CD4-positive, alpha-beta T cell (primary cell): ENCODE results near the gene ONECUT3. TPM values are rescaled to one million over a fixed set of nuclear protein-coding genes. Genes with fewer than 3 reads are reported as not detected.

Experiments used
- ATAC-seq: fragments of 200-7000 bp; cut with Tn5 transposase; one replicate; pipeline ENCODE4 v1.10.0; 2022; ENCODE audit warnings: mild to moderate bottlenecking; ENCODE audit not compliant: poor library complexity
- CTCF ChIA-PET: fragments of 350-600 bp; sonication (Branson Sonifier 250); formaldehyde crosslinking; loops from one replicate; lab custom pipeline; 2021; ENCODE audit warnings: antibody characterized with exemption, inconsistent platforms; lab: Charles Lee
- POLR2A ChIA-PET: fragments of 350-600 bp; sonication (Branson Sonifier 250); formaldehyde crosslinking; loops from one replicate; lab custom pipeline; 2021; ENCODE audit warnings: antibody characterized with exemption, inconsistent platforms; lab: Charles Lee
- DNase-seq, 14 experiments: peaks; one replicate each; pipeline ENCODE4 v3.0.0-alpha.2; 2013 to 2020; ENCODE audit warnings: mixed read lengths in 2 of 14
- H3K27ac ChIP-seq, 2 donors: one replicate each; pipeline versions ENCODE4 v1.5.1 to v1.7.0; 2013; ENCODE audit warnings: low read length in 2 of 2, low read depth in 1 of 2, mild to moderate bottlenecking in 1 of 2
- H3K27me3 ChIP-seq, 2 experiments: 1 replicate in 1 of 2; 2 replicates in 1 of 2; pipeline versions ENCODE4 v1.6.1 to v1.7.0; 2013; ENCODE audit warnings: low read length in 2 of 2, control low read depth in 1 of 2, mild to moderate bottlenecking in 1 of 2, moderate library complexity in 1 of 2; ENCODE audit not compliant: insufficient read depth in 2 of 2, control insufficient read depth in 1 of 2
- H3K36me3 ChIP-seq: one replicate; pipeline ENCODE4 v1.6.1; 2013; ENCODE audit warnings: low read length, control low read depth; ENCODE audit not compliant: insufficient read depth
- H3K4me1 ChIP-seq: one replicate; pipeline ENCODE4 v1.6.1; 2013; ENCODE audit warnings: low read length, control low read depth; ENCODE audit not compliant: insufficient read depth
- H3K4me3 ChIP-seq: one replicate; pipeline ENCODE4 v1.5.1; 2013; ENCODE audit warnings: mild to moderate bottlenecking, low read length, moderate library complexity
- H3K9me3 ChIP-seq, 2 experiments: 1 replicate in 1 of 2; 2 replicates in 1 of 2; pipeline versions ENCODE4 v1.6.1 to v1.7.0; 2013; ENCODE audit warnings: low read length in 2 of 2, mild to moderate bottlenecking in 2 of 2, control low read depth in 1 of 2, moderate library complexity in 1 of 2; ENCODE audit not compliant: control insufficient read depth in 1 of 2, insufficient read depth in 1 of 2
- H3K27ac Mint-ChIP-seq: one replicate; pipeline ENCODE4 v1.8.0; 2020; ENCODE audit warnings: mixed read lengths
- H3K27me3 Mint-ChIP-seq: one replicate; pipeline ENCODE4 v1.8.0; 2021; ENCODE audit warnings: mixed read lengths
- H3K36me3 Mint-ChIP-seq: one replicate; pipeline ENCODE4 v1.8.0; 2021; ENCODE audit warnings: low read depth, mixed read lengths
- H3K4me1 Mint-ChIP-seq: one replicate; pipeline ENCODE4 v1.8.0; 2021; ENCODE audit warnings: low read depth, mixed read lengths
- H3K4me3 Mint-ChIP-seq: one replicate; pipeline ENCODE4 v1.8.0; 2020; ENCODE audit warnings: mild to moderate bottlenecking, mixed read lengths
- H3K9me3 Mint-ChIP-seq: one replicate; pipeline ENCODE4 v1.8.0; 2020; ENCODE audit warnings: mixed read lengths
- intact Hi-C, 2 experiments: fragments of 100-400 bp; cut with DNase I in 1 of 2; cut with micrococcal nuclease in 1 of 2; formaldehyde crosslinking; loops; one replicate each; pipeline versions ENCODE4 v1.15.1 to v1.9.0; 2023 to 2025; cut with DNase I, micrococcal nuclease
- total RNA-seq, 174 experiments: library from RNA in 2 of 174; stranded (reverse) in 2 of 174; gene quantifications; one replicate each; pipeline ENCODE4 v1.2.3 and lab custom pipeline; 2021 to 2026
- TF ChIP-seq, protein P1 (sequence below): fragments of 200-600 bp; IDR thresholded peaks from one replicate; pipeline ENCODE4 v1.8.0; 2022; ENCODE audit warnings: antibody characterized with exemption, mild to moderate bottlenecking

The ONECUT3 gene
- total RNA-seq, 2 experiments from 2014 or later: not detected

DNA sequence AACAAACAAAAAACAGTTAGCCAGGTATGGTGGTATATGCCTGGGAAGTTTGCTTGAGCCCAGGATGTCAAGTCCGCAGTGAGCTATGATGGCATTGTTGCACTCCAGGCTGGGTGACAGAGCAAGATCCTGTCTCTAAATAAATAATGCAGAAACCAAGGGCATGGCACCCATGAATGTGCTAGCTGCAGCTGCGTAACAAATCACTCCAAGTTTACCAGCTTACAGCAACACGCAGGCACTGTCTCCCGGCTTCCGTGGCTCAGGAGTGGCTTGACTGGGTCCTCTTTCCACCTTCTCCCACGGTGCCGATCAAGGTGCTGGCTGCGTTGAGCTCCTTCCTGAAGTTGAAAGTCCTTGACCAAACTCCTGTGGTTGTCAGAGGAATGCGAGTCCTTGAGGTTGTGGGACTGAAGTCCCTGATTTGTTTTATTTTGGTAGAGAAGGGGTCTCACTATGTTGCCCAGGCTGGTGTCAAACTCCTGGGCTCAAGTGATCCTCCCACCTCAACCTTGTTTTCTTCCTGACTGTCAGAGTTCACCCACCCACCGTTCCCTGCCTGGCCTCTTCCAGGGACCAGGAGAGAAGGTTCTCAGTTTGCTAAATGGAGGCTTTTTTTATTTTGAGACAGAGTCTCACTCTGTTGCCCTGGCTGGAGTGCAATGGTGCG lies 13.2 kb upstream of the ONECUT3 start:
- no peaks in the 10 kb centered on the region for H3K4me1 Mint-ChIP-seq
- Histone ChIP-seq H3K27me3 (peaks cover 24% of the 10 kb centered on the region in 2 experiments), H3K9me3 (peaks cover 0 to 37% of the 10 kb centered on the region in 2 experiments), H3K36me3 (no peaks in the 10 kb centered on the region), H3K27ac (no peak overlapping the region), H3K4me3 (no peak overlapping the region), H3K4me1 (no peaks in the 10 kb centered on the region)
- no peak for DNase-seq
- H3K27ac Mint-ChIP-seq: no peak overlapping the region
- intact Hi-C loops: no loop called here
- CTCF ChIA-PET: no interaction called here
- no peaks in the 10 kb centered on the region for H3K36me3 Mint-ChIP-seq
- POLR2A ChIA-PET: no interaction called here
- H3K4me3 Mint-ChIP-seq: no peak overlapping the region
- TF ChIP-seq, protein P1, sequence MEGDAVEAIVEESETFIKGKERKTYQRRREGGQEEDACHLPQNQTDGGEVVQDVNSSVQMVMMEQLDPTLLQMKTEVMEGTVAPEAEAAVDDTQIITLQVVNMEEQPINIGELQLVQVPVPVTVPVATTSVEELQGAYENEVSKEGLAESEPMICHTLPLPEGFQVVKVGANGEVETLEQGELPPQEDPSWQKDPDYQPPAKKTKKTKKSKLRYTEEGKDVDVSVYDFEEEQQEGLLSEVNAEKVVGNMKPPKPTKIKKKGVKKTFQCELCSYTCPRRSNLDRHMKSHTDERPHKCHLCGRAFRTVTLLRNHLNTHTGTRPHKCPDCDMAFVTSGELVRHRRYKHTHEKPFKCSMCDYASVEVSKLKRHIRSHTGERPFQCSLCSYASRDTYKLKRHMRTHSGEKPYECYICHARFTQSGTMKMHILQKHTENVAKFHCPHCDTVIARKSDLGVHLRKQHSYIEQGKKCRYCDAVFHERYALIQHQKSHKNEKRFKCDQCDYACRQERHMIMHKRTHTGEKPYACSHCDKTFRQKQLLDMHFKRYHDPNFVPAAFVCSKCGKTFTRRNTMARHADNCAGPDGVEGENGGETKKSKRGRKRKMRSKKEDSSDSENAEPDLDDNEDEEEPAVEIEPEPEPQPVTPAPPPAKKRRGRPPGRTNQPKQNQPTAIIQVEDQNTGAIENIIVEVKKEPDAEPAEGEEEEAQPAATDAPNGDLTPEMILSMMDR: no peak
- no peak for ATAC-seq
- H3K9me3 Mint-ChIP-seq: peaks cover 2% of the 10 kb centered on the region
- peaks cover 54% of the 10 kb centered on the region for H3K27me3 Mint-ChIP-seq

DNA sequence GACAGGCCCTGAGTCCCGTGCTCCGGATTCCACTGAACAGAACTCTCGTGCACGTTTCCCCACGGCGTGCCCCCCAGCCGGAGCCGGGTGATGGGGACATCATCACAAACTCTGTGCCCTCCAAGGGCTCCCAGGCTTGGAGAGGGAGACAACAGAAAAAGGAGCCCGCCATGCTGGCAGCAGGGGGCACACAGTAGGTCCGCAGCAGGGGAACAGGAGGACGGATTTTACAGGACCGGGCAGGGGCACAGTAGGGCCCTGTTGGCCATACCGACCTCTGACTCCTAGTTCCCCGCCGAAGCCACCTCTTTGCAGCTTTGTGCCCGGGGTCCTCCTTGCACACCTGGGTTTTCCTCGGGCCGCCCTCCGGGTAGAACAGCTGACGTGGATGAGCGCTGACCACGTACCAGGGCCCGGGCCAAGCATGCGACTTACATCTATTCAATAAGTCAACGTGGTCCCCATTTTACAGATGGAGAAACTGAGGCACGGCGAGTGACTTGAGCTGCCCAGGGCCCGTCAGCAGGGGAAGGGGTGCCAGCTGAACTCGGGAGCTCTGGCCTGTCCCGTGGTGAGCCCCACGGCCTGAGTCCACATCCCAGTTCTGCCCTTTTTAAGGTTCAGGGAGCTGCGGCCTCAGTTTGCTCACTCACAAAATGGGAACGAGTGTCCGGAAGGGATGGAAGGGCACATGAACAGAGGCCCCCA lies 10.2 kb upstream of the ONECUT3 start:
- H3K27me3 ChIP-seq: peaks cover 35 to 38% of the 10 kb centered on the region in 2 experiments
- no peak overlapping the region for H3K4me3 Mint-ChIP-seq

DNA sequence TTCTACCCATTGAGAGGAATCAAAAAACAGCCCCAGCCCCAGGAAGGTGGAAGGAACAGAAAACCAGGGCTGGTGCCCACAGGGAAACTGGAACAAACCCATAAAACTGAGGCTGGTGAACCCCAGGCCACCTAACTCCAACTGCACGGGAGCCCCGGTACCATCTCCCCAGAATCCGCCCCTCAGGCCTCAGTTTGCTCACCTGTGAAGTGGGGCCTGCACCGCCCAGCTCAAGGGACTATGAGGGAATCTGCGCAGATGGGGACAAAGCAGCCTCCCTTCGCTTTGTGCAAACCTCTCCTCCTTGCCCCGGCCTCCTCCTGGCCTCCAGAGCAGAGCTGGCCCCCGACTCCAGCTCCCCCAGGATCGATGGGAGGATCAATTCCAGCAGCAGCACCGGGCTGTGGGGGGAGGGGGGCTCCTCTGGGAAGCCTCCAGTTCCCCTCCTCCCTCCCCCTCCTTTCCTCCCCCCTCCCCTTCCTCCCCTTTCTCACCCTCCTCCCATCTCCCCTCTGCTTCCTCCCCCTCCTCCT lies 9.1 kb upstream of the ONECUT3 start:
- Mint-ChIP-seq H3K27ac (no peak overlapping the region), H3K36me3 (no peaks in the 10 kb centered on the region), H3K4me1 (peaks cover 5% of the 10 kb centered on the region), H3K9me3 (peaks cover 2% of the 10 kb centered on the region), H3K4me3 (no peak overlapping the region), H3K27me3 (peaks cover 57% of the 10 kb centered on the region)
- Histone ChIP-seq H3K4me3 (no peak overlapping the region), H3K27me3 (peaks cover 45 to 49% of the 10 kb centered on the region in 2 experiments), H3K36me3 (no peaks in the 10 kb centered on the region), H3K27ac (no peak overlapping the region), H3K9me3 (peaks cover 0 to 54% of the 10 kb centered on the region in 2 experiments), H3K4me1 (peaks cover 24% of the 10 kb centered on the region)
- ChIA-PET POLR2A (no interaction called here), CTCF (no interaction called here)
- TF ChIP-seq, protein P1: no peak
- ATAC-seq (no peak), DNase-seq (no peak)
- intact Hi-C loops: no loop called here

More for the DNA sequence above, 10.2 kb upstream of the ONECUT3 start:
- DNase-seq (no peak), ATAC-seq (no peak)
- H3K9me3 Mint-ChIP-seq: peaks cover 2% of the 10 kb centered on the region
- TF ChIP-seq, protein P1: no peak
- H3K9me3 ChIP-seq: peaks cover 0 to 47% of the 10 kb centered on the region in 2 experiments
- peaks cover 5% of the 10 kb centered on the region for H3K4me1 Mint-ChIP-seq
- peaks cover 13% of the 10 kb centered on the region for H3K4me1 ChIP-seq
- POLR2A ChIA-PET: no interaction called here
- no peaks in the 10 kb centered on the region for H3K36me3 ChIP-seq
- no peak overlapping the region for H3K27ac Mint-ChIP-seq
- no peak overlapping the region for H3K4me3 ChIP-seq
- intact Hi-C loops: no loop called here
- CTCF ChIA-PET: no interaction called here
- peaks cover 60% of the 10 kb centered on the region for H3K27me3 Mint-ChIP-seq
- H3K27ac ChIP-seq: no peak overlapping the region
- H3K36me3 Mint-ChIP-seq: no peaks in the 10 kb centered on the region
